ENCODE data around the gene DUOXA2. TPM values are rescaled to one million over a fixed set of nuclear protein-coding genes. Genes with fewer than 3 reads are reported as not detected.

Gene DUOXA2
- total and polyA plus RNA-seq, 2 of the 4 experiments (the other 2 are of a cell fraction), result not detected

DNA sequence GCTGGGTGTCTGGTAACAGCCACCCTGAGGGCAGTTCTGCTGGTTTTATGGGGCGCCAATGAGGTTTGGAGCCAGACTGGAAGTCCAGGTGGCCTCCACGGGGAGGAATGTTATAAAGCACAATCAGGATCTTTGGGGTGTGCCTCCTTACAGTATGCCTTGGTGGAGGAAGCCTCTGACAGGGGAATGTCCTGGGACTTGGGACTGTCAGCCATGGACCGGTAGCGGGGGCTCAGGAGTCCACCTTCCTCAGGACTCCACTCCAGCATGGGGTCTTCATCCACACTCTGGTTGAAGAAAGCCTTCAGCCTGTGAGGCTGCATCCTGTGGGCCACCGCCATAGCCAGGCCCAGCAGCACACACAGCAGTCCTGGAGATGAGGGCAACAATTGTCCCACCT is 4.9 kb downstream of the DUOXA2 start:
- dilution Hi-C loops (cut with HindIII; ENCODE audit: low sequenced_read_pairs, unreplicated experiment) (no loop called here), intact Hi-C loops (cut with micrococcal nuclease) (loop anchor here (1.0 to 5.0 kb wide), 5 partner anchors 60 to 267 kb away; partner anchors contain the start of gene SORD), in situ Hi-C loops (cut with MboI; ENCODE audit: low sequenced_read_pairs) (no loop called here)
- DNase-seq (no peak), ATAC-seq (ENCODE audit: low read depth) (no peak)
- CTCF ChIA-PET, result interaction anchor here (1.0 to 1.6 kb wide), 9 partner anchors 8 to 222 kb away, joined by 3 to 16 read pairs (median 11); no protein-coding TSS in a partner anchor
- H4K20me1 ChIP-seq (ENCODE audit: insufficient read depth, low read length), result no peaks in the 10 kb centered on the region
- no peak overlapping the region for H4K91ac ChIP-seq (ENCODE audit: insufficient read depth, low read depth, low read length)
- H3K56ac ChIP-seq (ENCODE audit: extremely low read depth, insufficient read depth, low read length), result no peak overlapping the region
- H2AK9ac ChIP-seq (replicated peaks; ENCODE audit: low read depth, low read length, poor library complexity), result no peak overlapping the region
- no peak overlapping the region for H2BK5ac ChIP-seq (ENCODE audit: low read depth, low read length, poor library complexity, severe bottlenecking)
- peaks cover 38% of the 10 kb centered on the region for H3K27me3 ChIP-seq (ENCODE audit: control insufficient read depth, insufficient read depth, low read length)
- POLR2A ChIA-PET (ENCODE audit: unreplicated experiment), result no interaction called here
- no peak overlapping the region for H2BK15ac ChIP-seq (ENCODE audit: low read depth, low read length)
- H3K9me3 ChIP-seq (ENCODE audit: control insufficient read depth, insufficient read depth, low read length), result no peaks in the 10 kb centered on the region
- no peak overlapping the region for H3K27ac ChIP-seq (ENCODE audit: insufficient read depth, low read length)
- no peak overlapping the region for H3K4ac ChIP-seq (ENCODE audit: low read depth, low read length)
- peaks cover 3% of the 10 kb centered on the region for H3K4me1 ChIP-seq (ENCODE audit: control insufficient read depth, insufficient read depth, low read length)
- H3K23ac ChIP-seq (ENCODE audit: low read depth, low read length), result no peak overlapping the region
- H2BK20ac ChIP-seq (ENCODE audit: low read depth, low read length), result no peak overlapping the region
- no CpG with 5 or more reads among the region's 5 CpGs for WGBS, 2 experiments (ENCODE audit: extremely low coverage in 2 of 2, insufficient read length in 1 of 2)
- no peak overlapping the region for H2AFZ ChIP-seq (replicated peaks; ENCODE audit: low read length, poor library complexity)
- H2BK120ac ChIP-seq (ENCODE audit: low read depth, low read length), result no peak overlapping the region
- H3K79me1 ChIP-seq (ENCODE audit: low read depth in 1 of 2, low read length in 2 of 2), result no peaks in the 10 kb centered on the region
- H3K4me3 ChIP-seq (ENCODE audit: insufficient read depth, low read depth, low read length), result no peak overlapping the region
- H4K5ac ChIP-seq (ENCODE audit: low read depth, low read length), result no peak overlapping the region
- H2AK5ac ChIP-seq (ENCODE audit: low read depth, low read length), result no peak overlapping the region
- TF ChIP-seq SMC3 (IDR thresholded peaks at IDR 0.05; ENCODE audit: low read depth, low read length), result no peak
- TF ChIP-seq MXI1 (IDR thresholded peaks at IDR 0.05; ENCODE audit: borderline replicate concordance, low read depth, low read length), result no peak
- TF ChIP-seq, protein P1, sequence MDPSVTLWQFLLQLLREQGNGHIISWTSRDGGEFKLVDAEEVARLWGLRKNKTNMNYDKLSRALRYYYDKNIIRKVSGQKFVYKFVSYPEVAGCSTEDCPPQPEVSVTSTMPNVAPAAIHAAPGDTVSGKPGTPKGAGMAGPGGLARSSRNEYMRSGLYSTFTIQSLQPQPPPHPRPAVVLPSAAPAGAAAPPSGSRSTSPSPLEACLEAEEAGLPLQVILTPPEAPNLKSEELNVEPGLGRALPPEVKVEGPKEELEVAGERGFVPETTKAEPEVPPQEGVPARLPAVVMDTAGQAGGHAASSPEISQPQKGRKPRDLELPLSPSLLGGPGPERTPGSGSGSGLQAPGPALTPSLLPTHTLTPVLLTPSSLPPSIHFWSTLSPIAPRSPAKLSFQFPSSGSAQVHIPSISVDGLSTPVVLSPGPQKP (IDR thresholded peaks at IDR 0.05; ENCODE audit: borderline replicate concordance, low read depth, low read length), result no peak
- TF ChIP-seq, protein P2, sequence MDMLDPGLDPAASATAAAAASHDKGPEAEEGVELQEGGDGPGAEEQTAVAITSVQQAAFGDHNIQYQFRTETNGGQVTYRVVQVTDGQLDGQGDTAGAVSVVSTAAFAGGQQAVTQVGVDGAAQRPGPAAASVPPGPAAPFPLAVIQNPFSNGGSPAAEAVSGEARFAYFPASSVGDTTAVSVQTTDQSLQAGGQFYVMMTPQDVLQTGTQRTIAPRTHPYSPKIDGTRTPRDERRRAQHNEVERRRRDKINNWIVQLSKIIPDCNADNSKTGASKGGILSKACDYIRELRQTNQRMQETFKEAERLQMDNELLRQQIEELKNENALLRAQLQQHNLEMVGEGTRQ (IDR thresholded peaks at IDR 0.05; ENCODE audit: low read depth, low read length), result no peak
- TF ChIP-seq RCOR1 (IDR thresholded peaks at IDR 0.05; ENCODE audit: insufficient replicate concordance, low read length), result no peak
- TF ChIP-seq CEBPB (IDR thresholded peaks at IDR 0.05; ENCODE audit: low read depth, low read length), result no peak
- no peak for TF ChIP-seq BHLHE40 (IDR thresholded peaks at IDR 0.05; ENCODE audit: low read depth, low read length)
- no peak for TF ChIP-seq FOS (IDR thresholded peaks at IDR 0.05; ENCODE audit: low read depth, low read length)
- TF ChIP-seq, protein P3, sequence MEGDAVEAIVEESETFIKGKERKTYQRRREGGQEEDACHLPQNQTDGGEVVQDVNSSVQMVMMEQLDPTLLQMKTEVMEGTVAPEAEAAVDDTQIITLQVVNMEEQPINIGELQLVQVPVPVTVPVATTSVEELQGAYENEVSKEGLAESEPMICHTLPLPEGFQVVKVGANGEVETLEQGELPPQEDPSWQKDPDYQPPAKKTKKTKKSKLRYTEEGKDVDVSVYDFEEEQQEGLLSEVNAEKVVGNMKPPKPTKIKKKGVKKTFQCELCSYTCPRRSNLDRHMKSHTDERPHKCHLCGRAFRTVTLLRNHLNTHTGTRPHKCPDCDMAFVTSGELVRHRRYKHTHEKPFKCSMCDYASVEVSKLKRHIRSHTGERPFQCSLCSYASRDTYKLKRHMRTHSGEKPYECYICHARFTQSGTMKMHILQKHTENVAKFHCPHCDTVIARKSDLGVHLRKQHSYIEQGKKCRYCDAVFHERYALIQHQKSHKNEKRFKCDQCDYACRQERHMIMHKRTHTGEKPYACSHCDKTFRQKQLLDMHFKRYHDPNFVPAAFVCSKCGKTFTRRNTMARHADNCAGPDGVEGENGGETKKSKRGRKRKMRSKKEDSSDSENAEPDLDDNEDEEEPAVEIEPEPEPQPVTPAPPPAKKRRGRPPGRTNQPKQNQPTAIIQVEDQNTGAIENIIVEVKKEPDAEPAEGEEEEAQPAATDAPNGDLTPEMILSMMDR (conservative IDR thresholded peaks at IDR 0.05; ENCODE audit: low read depth, low read length), result no peak
- TF ChIP-seq CHD1 (IDR thresholded peaks at IDR 0.05; ENCODE audit: low read depth, low read length), result no peak
- H3K9ac ChIP-seq (ENCODE audit: low read depth, low read length), result no peak overlapping the region
- no peaks in the 10 kb centered on the region for H3K9me1 ChIP-seq (ENCODE audit: insufficient read depth, low read length)
- no TSS peak for BruUV-seq (replicated peaks)
- no peak overlapping the region for H3K18ac ChIP-seq (ENCODE audit: low read depth, low read length)
- H3K4me2 ChIP-seq (ENCODE audit: low read depth, low read length), result no peak overlapping the region
- no peaks in the 10 kb centered on the region for H3K36me3 ChIP-seq (ENCODE audit: control insufficient read depth, insufficient read depth, low read length)
- no peak overlapping the region for H3K14ac ChIP-seq (replicated peaks; ENCODE audit: low read depth, low read length)
- no peak overlapping the region for H4K8ac ChIP-seq (ENCODE audit: low read depth in 2 of 2, low read length in 2 of 2)
